CD14-positive monocyte (primary cell): ENCODE results near the gene LRRC30. TPM values are rescaled to one million over a fixed set of nuclear protein-coding genes. Genes with fewer than 3 reads are reported as not detected.

ENCODE experiments used
- DNase-seq, 3 donors: peaks; one replicate each; pipeline ENCODE4 v3.0.0-alpha.2; 2011 to 2022
- H2AFZ ChIP-seq: 2 replicates; pipeline ENCODE4 v1.6.0; 2012; ENCODE audit warnings: mild to moderate bottlenecking, low read depth, low read length, inconsistent platforms; ENCODE audit not compliant: insufficient read depth, poor library complexity, severe bottlenecking
- H3K27ac ChIP-seq, 2 donors: 1 replicate in 1 of 2; 2 replicates in 1 of 2; pipeline ENCODE4 v1.5.1; 2012 to 2013; ENCODE audit warnings: low read length in 2 of 2, control low read depth in 1 of 2, inconsistent platforms in 1 of 2, low read depth in 1 of 2, mild to moderate bottlenecking in 1 of 2
- H3K27me3 ChIP-seq, 2 donors: one replicate each; pipeline versions ENCODE4 v1.6.0 to v1.6.1; 2011 to 2013; ENCODE audit warnings: low read length in 2 of 2; ENCODE audit not compliant: control insufficient read depth in 2 of 2, insufficient read depth in 2 of 2
- H3K36me3 ChIP-seq, 2 donors: replicated peaks in 1 of 2; 1 replicate in 1 of 2; 2 replicates in 1 of 2; pipeline versions ENCODE4 v1.5.1 to v1.6.1; 2012 to 2013; ENCODE audit warnings: low read length in 2 of 2, control low read depth in 1 of 2, inconsistent platforms in 1 of 2, mild to moderate bottlenecking in 1 of 2; ENCODE audit not compliant: insufficient read depth in 2 of 2, control insufficient read depth in 1 of 2
- H3K4me1 ChIP-seq, 2 donors: 1 replicate in 1 of 2; 2 replicates in 1 of 2; pipeline versions ENCODE4 v1.5.1 to v1.6.1; 2012 to 2013; ENCODE audit warnings: low read length in 2 of 2, control low read depth in 1 of 2, inconsistent platforms in 1 of 2, mild to moderate bottlenecking in 1 of 2, moderate library complexity in 1 of 2; ENCODE audit not compliant: insufficient read depth in 2 of 2, control insufficient read depth in 1 of 2
- H3K4me2 ChIP-seq: replicated peaks from 2 replicates; pipeline ENCODE3; 2012; ENCODE audit warnings: low read length, moderate library complexity, mild to moderate bottlenecking; ENCODE audit not compliant: poor library complexity, severe bottlenecking; ENCODE audit errors: extremely low read depth
- H3K4me3 ChIP-seq, 3 experiments: fragments of 200-600 bp in 1 of 3; sonication (generic) in 1 of 3; replicated peaks in 1 of 3; 1 replicate in 2 of 3; 2 replicates in 1 of 3; pipeline ENCODE4 v1.5.1; 2011 to 2013; ENCODE audit warnings: low read length in 3 of 3, mild to moderate bottlenecking in 3 of 3, control low read depth in 2 of 3, low read depth in 2 of 3, inconsistent platforms in 1 of 3, moderate library complexity in 1 of 3
- H3K79me2 ChIP-seq: 2 replicates; pipeline ENCODE4 v1.6.0; 2012; ENCODE audit warnings: mild to moderate bottlenecking, control low read depth, inconsistent platforms, low read length, moderate library complexity; ENCODE audit not compliant: insufficient read depth
- H3K9ac ChIP-seq: 2 replicates; pipeline ENCODE4 v1.6.0; 2017; ENCODE audit warnings: low read length, mild to moderate bottlenecking; ENCODE audit not compliant: insufficient read depth, poor library complexity, severe bottlenecking
- H3K9me3 ChIP-seq, 2 donors: replicated peaks in 1 of 2; 1 replicate in 1 of 2; 2 replicates in 1 of 2; pipeline versions ENCODE4 v1.5.1 to v1.6.1; 2012 to 2013; ENCODE audit warnings: low read length in 2 of 2, control low read depth in 1 of 2; ENCODE audit not compliant: control insufficient read depth in 1 of 2, insufficient read depth in 1 of 2
- H4K20me1 ChIP-seq: 2 replicates; pipeline ENCODE4 v1.6.0; 2012; ENCODE audit warnings: mild to moderate bottlenecking, low read length, control low read depth, moderate library complexity; ENCODE audit not compliant: insufficient read depth
- H3K27ac Mint-ChIP-seq, 7 donors: one replicate each; pipeline ENCODE4 v1.8.0; 2020; ENCODE audit warnings: mild to moderate bottlenecking in 7 of 7, mixed read lengths in 7 of 7, moderate library complexity in 6 of 7, inconsistent platforms in 2 of 7
- H3K27me3 Mint-ChIP-seq, 3 donors: one replicate each; pipeline ENCODE4 v1.8.0; 2021 to 2022; ENCODE audit warnings: low read depth in 3 of 3, mild to moderate bottlenecking in 3 of 3, mixed read lengths in 3 of 3, moderate library complexity in 3 of 3, inconsistent platforms in 1 of 3
- H3K36me3 Mint-ChIP-seq, 2 donors: one replicate each; pipeline ENCODE4 v1.8.0; 2020; ENCODE audit warnings: mixed read lengths in 2 of 2, inconsistent platforms in 1 of 2, mild to moderate bottlenecking in 1 of 2
- H3K4me1 Mint-ChIP-seq: one replicate; pipeline ENCODE4 v1.8.0; 2020; ENCODE audit warnings: mild to moderate bottlenecking, mixed read lengths
- H3K4me3 Mint-ChIP-seq, 2 donors: one replicate each; pipeline ENCODE4 v1.8.0; 2020; ENCODE audit warnings: mild to moderate bottlenecking in 2 of 2, mixed read lengths in 2 of 2, moderate library complexity in 1 of 2
- H3K9me3 Mint-ChIP-seq, 7 donors: one replicate each; pipeline ENCODE4 v1.8.0; 2020 to 2022; ENCODE audit warnings: mixed read lengths in 7 of 7, mild to moderate bottlenecking in 6 of 7, moderate library complexity in 6 of 7, inconsistent platforms in 2 of 7
- WGBS: methylation state at CpG from one replicate; pipeline ENCODE4 v1.1.5; 2013; ENCODE audit warnings: missing lambda C conversion rate; ENCODE audit not compliant: insufficient coverage; 5-methylcytosine and 5-hydroxymethylcytosine counted together
- intact Hi-C, 2 donors: fragments of 100-400 bp; cut with micrococcal nuclease; formaldehyde crosslinking; loops; one replicate each; pipeline versions ENCODE4 v1.15.0 to v1.15.1; 2023
- polyA plus RNA-seq, 3 donors: library from polyadenylated mRNA; depleted of rRNA in 1 of 3; unstranded in 2 of 3; stranded (reverse) in 1 of 3; fragments of 300-500 nt in 2 of 3; fragments of >200 nt in 1 of 3; fragmentation: Illumina TruSeq in 2 of 3; gene quantifications; 1 replicate in 2 of 3; 2 replicates in 1 of 3; pipeline ENCODE4 v1.2.3, GENCODE V29; 2012 to 2021
- TF ChIP-seq, protein P1 (sequence below): fragments of 200-600 bp; IDR thresholded peaks from one replicate; pipeline ENCODE4 v1.8.0; 2022; ENCODE audit warnings: antibody characterized with exemption, mild to moderate bottlenecking

LRRC30 gene
- polyA plus RNA-seq, 3 donors, result not detected

DNA sequence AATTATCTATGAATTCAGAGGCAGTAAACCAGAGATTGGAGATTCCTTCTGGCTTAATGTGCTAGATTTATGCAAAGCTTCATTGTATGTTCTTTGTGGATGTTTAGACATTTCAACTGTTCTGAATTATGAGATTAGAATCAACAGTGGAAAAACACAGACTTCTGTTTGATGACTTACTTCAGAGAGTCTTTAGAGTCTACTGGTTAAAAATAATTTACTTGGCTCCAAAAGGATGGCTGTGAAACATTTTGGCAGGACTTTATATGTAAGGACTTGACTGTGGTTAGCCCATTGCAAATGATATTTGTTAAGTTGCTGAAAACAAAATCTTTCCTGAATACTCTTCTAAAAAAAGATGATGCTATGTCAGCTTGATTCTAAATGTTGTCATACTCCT lies 25.5 kb upstream of the LRRC30 start:
- no peak overlapping the region for H3K4me3 ChIP-seq
- no peaks in the 10 kb centered on the region for H3K9me3 ChIP-seq
- H2AFZ ChIP-seq, result no peak overlapping the region
- Mint-ChIP-seq H3K27me3 (peaks cover 2 to 6% (median 3%) of the 10 kb centered on the region in 3 donors), H3K36me3 (no peaks in the 10 kb centered on the region), H3K4me1 (peaks cover 2% of the 10 kb centered on the region), H3K9me3 (peaks cover 0 to 2% (median 0%) of the 10 kb centered on the region in 7 donors), H3K27ac (no peak overlapping the region), H3K4me3 (no peak overlapping the region)
- TF ChIP-seq, protein P1, sequence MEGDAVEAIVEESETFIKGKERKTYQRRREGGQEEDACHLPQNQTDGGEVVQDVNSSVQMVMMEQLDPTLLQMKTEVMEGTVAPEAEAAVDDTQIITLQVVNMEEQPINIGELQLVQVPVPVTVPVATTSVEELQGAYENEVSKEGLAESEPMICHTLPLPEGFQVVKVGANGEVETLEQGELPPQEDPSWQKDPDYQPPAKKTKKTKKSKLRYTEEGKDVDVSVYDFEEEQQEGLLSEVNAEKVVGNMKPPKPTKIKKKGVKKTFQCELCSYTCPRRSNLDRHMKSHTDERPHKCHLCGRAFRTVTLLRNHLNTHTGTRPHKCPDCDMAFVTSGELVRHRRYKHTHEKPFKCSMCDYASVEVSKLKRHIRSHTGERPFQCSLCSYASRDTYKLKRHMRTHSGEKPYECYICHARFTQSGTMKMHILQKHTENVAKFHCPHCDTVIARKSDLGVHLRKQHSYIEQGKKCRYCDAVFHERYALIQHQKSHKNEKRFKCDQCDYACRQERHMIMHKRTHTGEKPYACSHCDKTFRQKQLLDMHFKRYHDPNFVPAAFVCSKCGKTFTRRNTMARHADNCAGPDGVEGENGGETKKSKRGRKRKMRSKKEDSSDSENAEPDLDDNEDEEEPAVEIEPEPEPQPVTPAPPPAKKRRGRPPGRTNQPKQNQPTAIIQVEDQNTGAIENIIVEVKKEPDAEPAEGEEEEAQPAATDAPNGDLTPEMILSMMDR, result no peak
- no peak overlapping the region for H3K9ac ChIP-seq
- no peak overlapping the region for H3K27ac ChIP-seq
- no peaks in the 10 kb centered on the region for H3K27me3 ChIP-seq
- no peak for DNase-seq
- intact Hi-C loops, result no loop called here
- no peaks in the 10 kb centered on the region for H3K79me2 ChIP-seq
- H3K36me3 ChIP-seq, result no peaks in the 10 kb centered on the region
- H3K4me1 ChIP-seq, result no peaks in the 10 kb centered on the region
- H4K20me1 ChIP-seq, result no peaks in the 10 kb centered on the region
- H3K4me2 ChIP-seq, result no peak overlapping the region

DNA sequence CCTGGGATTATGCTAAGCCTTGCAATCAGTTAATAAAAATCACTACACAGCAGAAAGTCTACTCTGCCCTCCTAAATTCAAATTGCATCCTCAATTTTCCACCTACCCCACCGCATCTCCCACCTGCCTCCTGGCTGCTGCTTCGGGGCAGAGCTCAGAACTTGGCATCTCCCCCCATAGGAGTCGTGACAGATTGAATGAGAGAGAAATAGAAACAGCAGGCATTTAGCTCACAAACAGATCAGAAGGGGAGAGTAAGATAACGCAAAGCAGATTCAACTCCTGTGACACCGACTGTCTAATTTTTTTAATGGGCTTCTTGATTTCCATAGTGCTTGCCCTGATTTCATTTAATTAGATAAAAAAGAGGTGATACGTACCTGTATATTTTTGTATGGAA lies 24.7 kb upstream of the LRRC30 start:
- Mint-ChIP-seq H3K27ac (no peak overlapping the region), H3K4me3 (no peak overlapping the region), H3K27me3 (peaks cover 2 to 6% (median 3%) of the 10 kb centered on the region in 3 donors), H3K36me3 (no peaks in the 10 kb centered on the region), H3K9me3 (peaks cover 0 to 2% (median 0%) of the 10 kb centered on the region in 7 donors), H3K4me1 (no peaks in the 10 kb centered on the region)
- no peak overlapping the region for H3K27ac ChIP-seq
- no peaks in the 10 kb centered on the region for H3K9me3 ChIP-seq
- DNase-seq, result no peak
- H3K36me3 ChIP-seq, result no peaks in the 10 kb centered on the region
- no peak overlapping the region for H3K4me2 ChIP-seq
- H3K79me2 ChIP-seq, result no peaks in the 10 kb centered on the region
- WGBS, result 100% methylated on average over 1 of the region's 6 CpGs
- TF ChIP-seq, protein P1, result no peak
- H4K20me1 ChIP-seq, result no peaks in the 10 kb centered on the region
- H2AFZ ChIP-seq, result no peak overlapping the region
- no peak overlapping the region for H3K9ac ChIP-seq
- H3K27me3 ChIP-seq, result no peaks in the 10 kb centered on the region
- H3K4me1 ChIP-seq, result no peaks in the 10 kb centered on the region
- H3K4me3 ChIP-seq, result no peak overlapping the region
- intact Hi-C loops, result no loop called here
